Measurements from ENCODE around the gene HACD4. TPM values are rescaled to one million over a fixed set of nuclear protein-coding genes. Genes with fewer than 3 reads are reported as not detected.

HACD4 gene, protein sequence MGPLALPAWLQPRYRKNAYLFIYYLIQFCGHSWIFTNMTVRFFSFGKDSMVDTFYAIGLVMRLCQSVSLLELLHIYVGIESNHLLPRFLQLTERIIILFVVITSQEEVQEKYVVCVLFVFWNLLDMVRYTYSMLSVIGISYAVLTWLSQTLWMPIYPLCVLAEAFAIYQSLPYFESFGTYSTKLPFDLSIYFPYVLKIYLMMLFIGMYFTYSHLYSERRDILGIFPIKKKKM
- total RNA-seq: 3.7 and 5.3 TPM in 2 replicates

DNA sequence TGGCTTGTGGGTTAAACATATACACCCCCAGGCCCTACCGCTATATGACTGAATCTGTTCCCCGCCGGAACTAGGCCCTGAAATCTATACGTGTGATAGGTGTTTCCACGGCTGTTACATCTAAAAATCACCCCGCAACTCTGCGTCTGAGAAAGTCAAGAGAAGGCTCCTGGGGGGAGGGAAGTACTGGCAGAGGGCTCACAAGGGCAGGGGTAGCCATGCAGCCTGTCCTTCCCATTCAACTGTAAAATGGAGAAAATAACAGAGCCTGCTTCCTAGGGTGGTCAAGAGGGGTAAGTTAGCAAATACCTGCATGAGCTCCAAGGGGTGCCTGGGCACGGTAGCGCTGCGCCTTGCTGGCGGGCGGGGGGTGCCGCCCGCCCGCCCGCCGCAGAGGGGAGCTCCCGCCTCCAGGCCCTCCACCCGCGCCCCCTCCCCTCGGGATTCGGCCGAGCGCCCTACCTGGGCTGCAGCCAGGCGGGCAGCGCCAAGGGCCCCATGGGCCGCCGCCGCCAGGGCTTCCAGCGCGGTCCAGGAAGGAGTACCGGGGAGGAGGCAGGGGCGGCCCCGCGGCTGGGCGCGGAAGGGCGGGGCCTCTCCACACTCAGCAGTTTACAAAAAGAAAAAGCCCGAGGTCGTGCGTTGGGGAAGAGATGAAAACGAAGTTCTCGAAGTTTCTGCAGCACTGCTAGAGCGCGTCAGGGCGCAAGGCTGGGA, at the start of gene HACD4:
Gene HACD4, minus strand, starts transcription at position 550 of the 717 bp plus-strand sequence. Its CDS starts 50 bp downstream, at position 500.

DNA sequence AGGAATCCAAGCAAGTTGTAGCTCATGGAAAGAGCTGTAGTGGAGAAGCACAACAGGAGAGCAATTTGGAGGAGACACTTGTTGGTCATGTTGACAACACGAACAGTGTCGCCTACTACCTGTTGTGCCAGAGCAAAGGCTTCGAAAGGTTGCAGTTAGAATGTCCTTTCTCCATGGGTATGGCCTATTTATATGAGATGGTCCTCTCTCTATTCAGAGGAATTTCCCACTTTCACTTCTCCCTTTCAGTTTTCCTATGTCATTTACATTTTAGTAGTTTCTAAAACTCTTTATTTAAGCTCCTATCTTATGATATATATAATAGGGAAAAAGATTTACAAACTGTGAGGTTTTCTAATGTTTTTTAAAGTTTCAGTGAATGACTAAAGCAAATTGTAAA, 46.3 kb upstream of the HACD4 start, which contains the start of gene IFNB1:
Gene IFNB1, minus strand, starts transcription at position 162 of the 400 bp plus-strand sequence. Its CDS starts 73 bp downstream, at position 89.

Other genes starting within 250 kb of the HACD4 start
- gene IFNB1, start 46.3 kb upstream of the HACD4 start, total RNA-seq: not detected in 2 replicates
- not detected in 2 replicates for gene IFNW1, start 110.2 kb upstream of the HACD4 start, total RNA-seq
- not detected in 2 replicates for gene IFNA21, start 135.0 kb upstream of the HACD4 start, total RNA-seq
- not detected in 2 replicates for gene IFNA4, start 155.9 kb upstream of the HACD4 start, total RNA-seq
- gene IFNA7, start 170.6 kb upstream of the HACD4 start, total RNA-seq: not detected in 2 replicates
- not detected in 2 replicates for gene IFNA10, start 175.5 kb upstream of the HACD4 start, total RNA-seq
- gene IFNA16, start 185.7 kb upstream of the HACD4 start, total RNA-seq: not detected in 2 replicates
- not detected in 2 replicates for gene IFNA17, start 196.6 kb upstream of the HACD4 start, total RNA-seq
- not detected in 2 replicates for gene IFNA14, start 208.4 kb upstream of the HACD4 start, total RNA-seq

Measured in epithelial cell of alveolus of lung (primary cell).